CD14-positive monocyte (primary cell): Measurements from ENCODE around the gene MUC3A. TPM values are rescaled to one million over a fixed set of nuclear protein-coding genes. Genes with fewer than 3 reads are reported as not detected.

ENCODE experiments used
- DNase-seq, 3 donors: peaks; one replicate each; pipeline ENCODE4 v3.0.0-alpha.2; 2011 to 2022
- H2AFZ ChIP-seq: 2 replicates; pipeline ENCODE4 v1.6.0; 2012; ENCODE audit warnings: mild to moderate bottlenecking, low read depth, low read length, inconsistent platforms; ENCODE audit not compliant: insufficient read depth, poor library complexity, severe bottlenecking
- H3K27ac ChIP-seq, 2 donors: 1 replicate in 1 of 2; 2 replicates in 1 of 2; pipeline ENCODE4 v1.5.1; 2012 to 2013; ENCODE audit warnings: low read length in 2 of 2, control low read depth in 1 of 2, inconsistent platforms in 1 of 2, low read depth in 1 of 2, mild to moderate bottlenecking in 1 of 2
- H3K27me3 ChIP-seq, 2 donors: one replicate each; pipeline versions ENCODE4 v1.6.0 to v1.6.1; 2011 to 2013; ENCODE audit warnings: low read length in 2 of 2; ENCODE audit not compliant: control insufficient read depth in 2 of 2, insufficient read depth in 2 of 2
- H3K36me3 ChIP-seq, 2 donors: replicated peaks in 1 of 2; 1 replicate in 1 of 2; 2 replicates in 1 of 2; pipeline versions ENCODE4 v1.5.1 to v1.6.1; 2012 to 2013; ENCODE audit warnings: low read length in 2 of 2, control low read depth in 1 of 2, inconsistent platforms in 1 of 2, mild to moderate bottlenecking in 1 of 2; ENCODE audit not compliant: insufficient read depth in 2 of 2, control insufficient read depth in 1 of 2
- H3K4me1 ChIP-seq, 2 donors: 1 replicate in 1 of 2; 2 replicates in 1 of 2; pipeline versions ENCODE4 v1.5.1 to v1.6.1; 2012 to 2013; ENCODE audit warnings: low read length in 2 of 2, control low read depth in 1 of 2, inconsistent platforms in 1 of 2, mild to moderate bottlenecking in 1 of 2, moderate library complexity in 1 of 2; ENCODE audit not compliant: insufficient read depth in 2 of 2, control insufficient read depth in 1 of 2
- H3K4me2 ChIP-seq: replicated peaks from 2 replicates; pipeline ENCODE3; 2012; ENCODE audit warnings: low read length, moderate library complexity, mild to moderate bottlenecking; ENCODE audit not compliant: poor library complexity, severe bottlenecking; ENCODE audit errors: extremely low read depth
- H3K4me3 ChIP-seq, 3 experiments: fragments of 200-600 bp in 1 of 3; sonication (generic) in 1 of 3; replicated peaks in 1 of 3; 1 replicate in 2 of 3; 2 replicates in 1 of 3; pipeline ENCODE4 v1.5.1; 2011 to 2013; ENCODE audit warnings: low read length in 3 of 3, mild to moderate bottlenecking in 3 of 3, control low read depth in 2 of 3, low read depth in 2 of 3, inconsistent platforms in 1 of 3, moderate library complexity in 1 of 3
- H3K79me2 ChIP-seq: 2 replicates; pipeline ENCODE4 v1.6.0; 2012; ENCODE audit warnings: mild to moderate bottlenecking, control low read depth, inconsistent platforms, low read length, moderate library complexity; ENCODE audit not compliant: insufficient read depth
- H3K9ac ChIP-seq: 2 replicates; pipeline ENCODE4 v1.6.0; 2017; ENCODE audit warnings: low read length, mild to moderate bottlenecking; ENCODE audit not compliant: insufficient read depth, poor library complexity, severe bottlenecking
- H3K9me3 ChIP-seq, 2 donors: replicated peaks in 1 of 2; 1 replicate in 1 of 2; 2 replicates in 1 of 2; pipeline versions ENCODE4 v1.5.1 to v1.6.1; 2012 to 2013; ENCODE audit warnings: low read length in 2 of 2, control low read depth in 1 of 2; ENCODE audit not compliant: control insufficient read depth in 1 of 2, insufficient read depth in 1 of 2
- H4K20me1 ChIP-seq: 2 replicates; pipeline ENCODE4 v1.6.0; 2012; ENCODE audit warnings: mild to moderate bottlenecking, low read length, control low read depth, moderate library complexity; ENCODE audit not compliant: insufficient read depth
- H3K27ac Mint-ChIP-seq, 7 donors: one replicate each; pipeline ENCODE4 v1.8.0; 2020; ENCODE audit warnings: mild to moderate bottlenecking in 7 of 7, mixed read lengths in 7 of 7, moderate library complexity in 6 of 7, inconsistent platforms in 2 of 7
- H3K27me3 Mint-ChIP-seq, 3 donors: one replicate each; pipeline ENCODE4 v1.8.0; 2021 to 2022; ENCODE audit warnings: low read depth in 3 of 3, mild to moderate bottlenecking in 3 of 3, mixed read lengths in 3 of 3, moderate library complexity in 3 of 3, inconsistent platforms in 1 of 3
- H3K36me3 Mint-ChIP-seq, 2 donors: one replicate each; pipeline ENCODE4 v1.8.0; 2020; ENCODE audit warnings: mixed read lengths in 2 of 2, inconsistent platforms in 1 of 2, mild to moderate bottlenecking in 1 of 2
- H3K4me1 Mint-ChIP-seq: one replicate; pipeline ENCODE4 v1.8.0; 2020; ENCODE audit warnings: mild to moderate bottlenecking, mixed read lengths
- H3K4me3 Mint-ChIP-seq, 2 donors: one replicate each; pipeline ENCODE4 v1.8.0; 2020; ENCODE audit warnings: mild to moderate bottlenecking in 2 of 2, mixed read lengths in 2 of 2, moderate library complexity in 1 of 2
- H3K9me3 Mint-ChIP-seq, 7 donors: one replicate each; pipeline ENCODE4 v1.8.0; 2020 to 2022; ENCODE audit warnings: mixed read lengths in 7 of 7, mild to moderate bottlenecking in 6 of 7, moderate library complexity in 6 of 7, inconsistent platforms in 2 of 7
- CTCF ChIP-seq: fragments of 200-600 bp; IDR thresholded peaks from one replicate; pipeline ENCODE4 v1.8.0; 2022; ENCODE audit warnings: antibody characterized with exemption, mild to moderate bottlenecking
- WGBS: methylation state at CpG from one replicate; pipeline ENCODE4 v1.1.5; 2013; ENCODE audit warnings: missing lambda C conversion rate; ENCODE audit not compliant: insufficient coverage; 5-methylcytosine and 5-hydroxymethylcytosine counted together
- intact Hi-C, 2 donors: fragments of 100-400 bp; cut with micrococcal nuclease; formaldehyde crosslinking; loops; one replicate each; pipeline versions ENCODE4 v1.15.0 to v1.15.1; 2023
- polyA plus RNA-seq, 3 donors: library from polyadenylated mRNA; depleted of rRNA in 1 of 3; unstranded in 2 of 3; stranded (reverse) in 1 of 3; fragments of 300-500 nt in 2 of 3; fragments of >200 nt in 1 of 3; fragmentation: Illumina TruSeq in 2 of 3; gene quantifications; 1 replicate in 2 of 3; 2 replicates in 1 of 3; pipeline ENCODE4 v1.2.3, GENCODE V29; 2012 to 2021

Gene MUC3A
- polyA plus RNA-seq, 3 donors = not detected

- Mint-ChIP-seq H3K27me3 (peaks cover 2 to 6% (median 5%) of the 10 kb centered on the region in 3 donors), H3K27ac (peak overlapping the region in 4 of 7 donors; percentile 61 to 96 (median 86)), H3K9me3 (peaks cover 0 to 11% (median 4%) of the 10 kb centered on the region in 7 donors), H3K4me1 (peaks cover 34% of the 10 kb centered on the region), H3K36me3 (peaks cover 4% of the 10 kb centered on the region in 2 donors), H3K4me3 (no peak overlapping the region)
- intact Hi-C loops = no loop called here
- no peak for DNase-seq
- H3K36me3 ChIP-seq = no peaks in the 10 kb centered on the region
- no peaks in the 10 kb centered on the region for H3K79me2 ChIP-seq
- no CpG with 5 or more reads among the region's 3 CpGs for WGBS
- H3K27me3 ChIP-seq = no peaks in the 10 kb centered on the region
- H4K20me1 ChIP-seq = no peaks in the 10 kb centered on the region
- peaks cover 31 to 44% of the 10 kb centered on the region in 2 donors for H3K4me1 ChIP-seq
- no peak overlapping the region for H3K4me3 ChIP-seq
- no peak overlapping the region for H2AFZ ChIP-seq
- H3K9ac ChIP-seq = no peak overlapping the region
- H3K27ac ChIP-seq = no peak overlapping the region
- no peak overlapping the region for H3K4me2 ChIP-seq
- no peak for TF ChIP-seq CTCF
- H3K9me3 ChIP-seq = no peaks in the 10 kb centered on the region
These were observed 37.9 kb upstream of the MUC3A start for GRCh38 chr7:100911484-100911883.

DNA sequence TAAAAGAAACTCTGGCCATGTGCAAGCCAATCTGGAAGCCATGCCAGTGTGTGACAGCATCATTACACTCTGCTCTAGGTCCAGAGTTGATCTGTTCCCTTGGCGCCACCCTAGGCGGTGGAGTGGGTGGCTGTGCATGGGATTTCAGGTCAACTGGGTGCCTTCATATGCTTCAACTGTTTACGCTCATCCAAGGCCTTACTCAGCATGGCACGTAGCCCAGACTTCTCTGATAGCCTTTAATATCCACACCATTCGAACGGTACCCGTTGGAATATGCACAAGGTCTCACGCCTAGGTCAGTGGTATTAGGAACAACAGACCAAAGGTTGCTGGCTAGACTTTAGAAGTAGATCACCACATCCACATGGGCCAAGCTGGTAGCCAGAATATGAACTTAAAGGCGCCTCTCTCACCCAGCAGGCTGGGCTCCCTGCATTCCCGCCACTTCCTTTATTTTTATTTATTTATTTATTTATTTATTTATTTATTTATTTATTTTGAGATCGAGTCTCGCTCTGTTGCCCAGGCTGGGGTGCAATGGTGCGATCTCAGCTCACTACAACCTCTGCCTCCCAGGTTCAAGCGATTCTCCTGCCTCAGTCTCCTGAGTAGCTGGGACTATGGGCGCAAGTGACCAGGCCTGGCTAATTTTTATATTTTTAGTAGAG, 35.0 kb upstream of the MUC3A start:
- H3K4me1 Mint-ChIP-seq = peaks cover 39% of the 10 kb centered on the region
- DNase-seq = no peak
- no peak overlapping the region for H3K9ac ChIP-seq
- no peak overlapping the region for H3K4me3 ChIP-seq
- no peak overlapping the region for H2AFZ ChIP-seq
- H3K9me3 Mint-ChIP-seq = peaks cover 0 to 9% (median 2%) of the 10 kb centered on the region in 7 donors
- H3K4me2 ChIP-seq = no peak overlapping the region
- H3K36me3 Mint-ChIP-seq = peaks cover 4% of the 10 kb centered on the region in 2 donors
- whole genome bisulfite sequencing = 72% methylated on average over 4 of the region's 15 CpGs
- no peaks in the 10 kb centered on the region for H3K9me3 ChIP-seq
- no peak for TF ChIP-seq CTCF
- H3K27ac ChIP-seq = peak overlapping the region; percentile 52 to 67
- H3K27me3 ChIP-seq = no peaks in the 10 kb centered on the region
- intact Hi-C loops = no loop called here
- peaks cover 3 to 10% (median 6%) of the 10 kb centered on the region in 3 donors for H3K27me3 Mint-ChIP-seq
- no peaks in the 10 kb centered on the region for H3K36me3 ChIP-seq
- no peak overlapping the region for H3K4me3 Mint-ChIP-seq
- no peaks in the 10 kb centered on the region for H3K79me2 ChIP-seq
- H3K4me1 ChIP-seq = peaks cover 31 to 44% of the 10 kb centered on the region in 2 donors
- no peaks in the 10 kb centered on the region for H4K20me1 ChIP-seq
- H3K27ac Mint-ChIP-seq = peak overlapping the region in 6 of 7 donors; percentile 40 to 95 (median 84)
